Panc1 (cell line): ENCODE results near the gene PI4K2A. TPM values are rescaled to one million over a fixed set of nuclear protein-coding genes. Genes with fewer than 3 reads are reported as not detected.

Experiments
- ATAC-seq: fragments of 200-7000 bp; cut with Tn5 transposase; 2 replicates; pipeline ENCODE4 v1.9.1; 2020; ENCODE audit warnings: mild to moderate bottlenecking, moderate library complexity
- BruUV-seq: library from RNA; stranded (reverse); fragments of 400-500 nt; replicated peaks from 2 replicates; lab custom pipeline; 2021; lab: Mats Ljungman, UMichigan
- CTCF ChIA-PET: fragments of 300-600 bp; sonication (Branson Sonifier 250); formaldehyde crosslinking; loops from one replicate; lab custom pipeline; 2022; ENCODE audit warnings: antibody characterized with exemption; lab: Charles Lee
- POLR2A ChIA-PET: fragments of 300-600 bp; sonication (Branson Sonifier 250); formaldehyde crosslinking; loops from one replicate; lab custom pipeline; 2022; ENCODE audit warnings: antibody characterized with exemption; lab: Charles Lee
- DNase-seq: peaks from one replicate; pipeline ENCODE4 v3.0.0-alpha.2; 2010; ENCODE audit warnings: low read depth, low spot score
- H3K27ac ChIP-seq: 2 replicates; pipeline ENCODE4 v1.5.1; 2011; ENCODE audit warnings: mild to moderate bottlenecking, low read length, inconsistent platforms
- H3K27me3 ChIP-seq: fragments of 200-500 bp; sonication (Bioruptor generic); 2 replicates; pipeline ENCODE4 v1.6.0; 2014; ENCODE audit warnings: low read length, inconsistent platforms; ENCODE audit not compliant: control insufficient read depth, insufficient read depth
- H3K36me3 ChIP-seq: fragments of 200-500 bp; sonication (Bioruptor generic); 2 replicates; pipeline ENCODE4 v1.5.1; 2014; ENCODE audit warnings: inconsistent platforms, mild to moderate bottlenecking, low read length, moderate library complexity; ENCODE audit not compliant: control insufficient read depth, insufficient read depth
- H3K4me1 ChIP-seq: 2 replicates; pipeline ENCODE4 v1.5.1; 2011; ENCODE audit warnings: inconsistent platforms, mild to moderate bottlenecking, low read length, moderate library complexity; ENCODE audit not compliant: control insufficient read depth, insufficient read depth
- H3K4me3 ChIP-seq, 2 experiments: 2 replicates each; pipeline ENCODE4 v1.5.1; 2011 to 2012; ENCODE audit warnings: low read depth in 2 of 2, low read length in 2 of 2, mild to moderate bottlenecking in 2 of 2, inconsistent platforms in 1 of 2, moderate library complexity in 1 of 2
- H3K9me3 ChIP-seq: fragments of 200-500 bp; sonication (Bioruptor generic); 2 replicates; pipeline ENCODE4 v1.5.1; 2014; ENCODE audit warnings: low read depth, mild to moderate bottlenecking, inconsistent platforms, low read length, moderate library complexity; ENCODE audit not compliant: control insufficient read depth, insufficient read depth
- POLR2AphosphoS5 ChIP-seq: IDR thresholded peaks from 2 replicates; pipeline ENCODE4 v1.6.1; 2012; ENCODE audit warnings: mild to moderate bottlenecking, low read depth, low read length, moderate library complexity
- SIN3A ChIP-seq: IDR thresholded peaks from 2 replicates; pipeline ENCODE4 v1.6.1; 2012; ENCODE audit warnings: low read depth, mild to moderate bottlenecking, low read length, moderate library complexity, borderline replicate concordance; ENCODE audit not compliant: insufficient read depth
- TCF7L2 ChIP-seq: IDR thresholded peaks from 2 replicates; pipeline ENCODE4 v1.6.1; 2011; ENCODE audit warnings: mild to moderate bottlenecking, low read depth, low read length, inconsistent platforms
- in situ Hi-C: cut with HindIII; loops from 2 replicates; pipeline ENCODE4 v1.10.0; 2016; ENCODE audit warnings: low sequenced_read_pairs, low pct_unique_long_range_greater_than_20kb
- intact Hi-C: fragments of 100-400 bp; cut with micrococcal nuclease; formaldehyde crosslinking; loops from one replicate; pipeline ENCODE4 v1.10.0; 2022; ENCODE audit not compliant: unreplicated experiment
- total RNA-seq: library from RNA; stranded (reverse); gene quantifications from one replicate; pipeline ENCODE4 v1.2.1, GENCODE V29; 2021; ENCODE audit not compliant: unreplicated experiment
- TF ChIP-seq, protein P1 (sequence below): fragments of 450-650 bp; IDR thresholded peaks from 2 replicates; pipeline ENCODE4 v1.5.1; 2017; ENCODE audit warnings: mild to moderate bottlenecking
- TF ChIP-seq, protein P2 (sequence below), 2 experiments: IDR thresholded peaks; 2 replicates each; pipeline ENCODE4 v1.6.1; 2011 to 2012; ENCODE audit warnings: low read depth in 2 of 2, control low read depth in 1 of 2, low read length in 1 of 2, mild to moderate bottlenecking in 1 of 2, moderate library complexity in 1 of 2; ENCODE audit not compliant: insufficient read depth in 1 of 2

The PI4K2A gene
- total RNA-seq, 1 experiment from 2014 or later: 22.8 TPM

DNA sequence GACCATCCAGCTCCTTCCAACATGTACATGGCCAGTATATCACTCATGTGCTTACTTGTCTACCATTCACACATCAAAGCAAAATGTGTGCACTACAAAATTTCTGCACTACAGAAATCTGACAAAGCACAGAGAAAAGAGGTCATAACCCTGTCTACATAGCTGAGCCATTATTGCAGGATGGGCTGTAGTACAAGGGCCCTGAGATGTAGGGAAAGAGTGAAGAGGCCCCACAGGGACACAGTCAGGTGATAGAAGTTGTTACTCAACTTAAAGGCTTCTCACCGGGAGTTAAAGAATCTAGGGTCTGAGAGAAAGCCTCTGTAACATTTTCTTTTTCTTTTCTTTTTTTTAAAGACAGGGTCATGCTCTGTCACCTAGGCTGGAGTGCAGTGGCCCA lies 29.1 kb downstream of the PI4K2A start:
- in situ Hi-C loops: no loop called here
- H3K4me1 ChIP-seq: no peaks in the 10 kb centered on the region
- H3K27me3 ChIP-seq: no peaks in the 10 kb centered on the region
- no peak for ATAC-seq
- no TSS peak for BruUV-seq
- ChIA-PET CTCF (interaction anchor here (0.5 to 1.0 kb wide), 2 partner anchors 9 to 29 kb away, joined by 3 to 4 read pairs; partner anchors contain the start of gene PI4K2A), POLR2A (no interaction called here)
- intact Hi-C loops: no loop called here
- no peak overlapping the region for H3K4me3 ChIP-seq
- no peaks in the 10 kb centered on the region for H3K9me3 ChIP-seq
- no peak overlapping the region for H3K27ac ChIP-seq
- TF ChIP-seq, protein P1, sequence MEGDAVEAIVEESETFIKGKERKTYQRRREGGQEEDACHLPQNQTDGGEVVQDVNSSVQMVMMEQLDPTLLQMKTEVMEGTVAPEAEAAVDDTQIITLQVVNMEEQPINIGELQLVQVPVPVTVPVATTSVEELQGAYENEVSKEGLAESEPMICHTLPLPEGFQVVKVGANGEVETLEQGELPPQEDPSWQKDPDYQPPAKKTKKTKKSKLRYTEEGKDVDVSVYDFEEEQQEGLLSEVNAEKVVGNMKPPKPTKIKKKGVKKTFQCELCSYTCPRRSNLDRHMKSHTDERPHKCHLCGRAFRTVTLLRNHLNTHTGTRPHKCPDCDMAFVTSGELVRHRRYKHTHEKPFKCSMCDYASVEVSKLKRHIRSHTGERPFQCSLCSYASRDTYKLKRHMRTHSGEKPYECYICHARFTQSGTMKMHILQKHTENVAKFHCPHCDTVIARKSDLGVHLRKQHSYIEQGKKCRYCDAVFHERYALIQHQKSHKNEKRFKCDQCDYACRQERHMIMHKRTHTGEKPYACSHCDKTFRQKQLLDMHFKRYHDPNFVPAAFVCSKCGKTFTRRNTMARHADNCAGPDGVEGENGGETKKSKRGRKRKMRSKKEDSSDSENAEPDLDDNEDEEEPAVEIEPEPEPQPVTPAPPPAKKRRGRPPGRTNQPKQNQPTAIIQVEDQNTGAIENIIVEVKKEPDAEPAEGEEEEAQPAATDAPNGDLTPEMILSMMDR: no peak
- TF ChIP-seq, protein P2, sequence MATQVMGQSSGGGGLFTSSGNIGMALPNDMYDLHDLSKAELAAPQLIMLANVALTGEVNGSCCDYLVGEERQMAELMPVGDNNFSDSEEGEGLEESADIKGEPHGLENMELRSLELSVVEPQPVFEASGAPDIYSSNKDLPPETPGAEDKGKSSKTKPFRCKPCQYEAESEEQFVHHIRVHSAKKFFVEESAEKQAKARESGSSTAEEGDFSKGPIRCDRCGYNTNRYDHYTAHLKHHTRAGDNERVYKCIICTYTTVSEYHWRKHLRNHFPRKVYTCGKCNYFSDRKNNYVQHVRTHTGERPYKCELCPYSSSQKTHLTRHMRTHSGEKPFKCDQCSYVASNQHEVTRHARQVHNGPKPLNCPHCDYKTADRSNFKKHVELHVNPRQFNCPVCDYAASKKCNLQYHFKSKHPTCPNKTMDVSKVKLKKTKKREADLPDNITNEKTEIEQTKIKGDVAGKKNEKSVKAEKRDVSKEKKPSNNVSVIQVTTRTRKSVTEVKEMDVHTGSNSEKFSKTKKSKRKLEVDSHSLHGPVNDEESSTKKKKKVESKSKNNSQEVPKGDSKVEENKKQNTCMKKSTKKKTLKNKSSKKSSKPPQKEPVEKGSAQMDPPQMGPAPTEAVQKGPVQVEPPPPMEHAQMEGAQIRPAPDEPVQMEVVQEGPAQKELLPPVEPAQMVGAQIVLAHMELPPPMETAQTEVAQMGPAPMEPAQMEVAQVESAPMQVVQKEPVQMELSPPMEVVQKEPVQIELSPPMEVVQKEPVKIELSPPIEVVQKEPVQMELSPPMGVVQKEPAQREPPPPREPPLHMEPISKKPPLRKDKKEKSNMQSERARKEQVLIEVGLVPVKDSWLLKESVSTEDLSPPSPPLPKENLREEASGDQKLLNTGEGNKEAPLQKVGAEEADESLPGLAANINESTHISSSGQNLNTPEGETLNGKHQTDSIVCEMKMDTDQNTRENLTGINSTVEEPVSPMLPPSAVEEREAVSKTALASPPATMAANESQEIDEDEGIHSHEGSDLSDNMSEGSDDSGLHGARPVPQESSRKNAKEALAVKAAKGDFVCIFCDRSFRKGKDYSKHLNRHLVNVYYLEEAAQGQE (IDR thresholded peaks at IDR 0.05; ENCODE audit: insufficient read depth in 1 of 2, low read depth in 2 of 2, low read length in 1 of 2): no peak
- TF ChIP-seq POLR2AphosphoS5: no peak
- TF ChIP-seq TCF7L2: no peak
- no peak for TF ChIP-seq SIN3A
- peaks cover 3% of the 10 kb centered on the region; the same call in 1 of the 2 replicates for H3K36me3 ChIP-seq
- no peak for DNase-seq

DNA sequence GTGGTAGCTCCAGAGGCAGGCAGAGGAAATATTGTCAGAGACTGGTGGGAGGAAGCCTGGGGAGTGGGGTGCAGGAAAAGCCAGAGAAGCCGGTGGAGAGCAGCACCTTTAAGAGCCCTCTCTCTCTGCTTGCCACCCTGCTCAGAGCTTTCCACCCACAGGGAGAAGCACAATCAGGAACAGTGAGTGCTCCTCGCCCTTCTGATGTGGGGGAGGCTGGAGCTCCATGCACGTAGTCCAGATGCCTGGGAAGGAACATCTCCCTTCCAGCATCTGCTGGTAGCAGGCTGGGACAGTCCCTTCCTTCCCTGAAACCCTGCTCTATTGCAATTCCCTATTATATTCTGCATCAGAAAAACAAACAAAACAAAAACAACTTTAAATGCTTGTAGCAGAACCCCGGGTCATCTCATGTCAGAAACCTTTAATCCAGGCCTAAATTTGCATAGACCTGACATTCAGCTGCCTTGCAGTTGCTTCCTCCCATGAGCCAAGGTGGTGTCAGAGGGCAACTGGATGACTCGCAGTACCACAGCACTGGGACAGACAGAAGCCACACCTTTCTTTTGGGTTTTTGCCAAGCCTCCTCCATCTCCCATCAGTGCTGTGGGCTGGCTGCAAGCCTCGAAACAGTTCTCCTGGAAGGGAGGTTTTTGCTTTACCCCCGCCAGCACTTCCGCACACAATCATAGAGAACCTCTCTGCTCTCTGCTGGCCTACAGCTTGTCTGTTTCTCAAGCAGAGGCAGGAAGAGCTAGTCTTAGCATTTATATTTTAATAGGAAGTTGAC lies 33.5 kb downstream of the PI4K2A start:
- intact Hi-C loops: no loop called here
- ATAC-seq (peak; percentile 46; the same call in 1 of the 2 replicates), DNase-seq (no peak)
- POLR2A ChIA-PET: no interaction called here
- H3K9me3 ChIP-seq: no peaks in the 10 kb centered on the region
- TF ChIP-seq, protein P2 (IDR thresholded peaks at IDR 0.05; ENCODE audit: insufficient read depth in 1 of 2, low read depth in 2 of 2, low read length in 1 of 2): no peak
- TF ChIP-seq POLR2AphosphoS5 (no peak), SIN3A (no peak), TCF7L2 (no peak)
- TF ChIP-seq, protein P1: no peak
- BruUV-seq: no TSS peak
- no peaks in the 10 kb centered on the region for H3K27me3 ChIP-seq
- no peak overlapping the region for H3K27ac ChIP-seq
- no peaks in the 10 kb centered on the region for H3K4me1 ChIP-seq
- no peak overlapping the region for H3K4me3 ChIP-seq
- in situ Hi-C loops: no loop called here
- H3K36me3 ChIP-seq: no peaks in the 10 kb centered on the region; the same call in 1 of the 2 replicates
- CTCF ChIA-PET: interaction anchor here (0.7 kb wide), 1 partner anchor 221 kb away, joined by 3 read pairs; no protein-coding TSS in a partner anchor
